CD4-positive, alpha-beta T cell treated with Interleukin-15 for 4 hours (primary cell): ENCODE measurements around the gene EFNB2.

ENCODE experiments used
- DNase-seq: peaks from one replicate; pipeline ENCODE4 v3.0.0-alpha.2; 2020; ENCODE audit warnings: low spot score

EFNB2 gene

GRCh38 chr13:106525865-106526264 is 9.6 kb downstream of the EFNB2 start:
- no peak for DNase-seq

- DNase-seq = no peak
Measured at GRCh38 chr13:106524108-106524507, 11.4 kb downstream of the EFNB2 start.

- DNase-seq = no peak
Measured at GRCh38 chr13:106523576-106523975, 11.9 kb downstream of the EFNB2 start.

- DNase-seq = no peak
Measured at GRCh38 chr13:106522898-106523525, 12.4 kb downstream of the EFNB2 start.

- DNase-seq = no peak
Measured at GRCh38 chr13:106522112-106522705, 13.3 kb downstream of the EFNB2 start.

GRCh38 chr13:106521095-106521799 is 14.2 kb downstream of the EFNB2 start:
- DNase-seq = no peak

- DNase-seq = no peak
Measured at GRCh38 chr13:106520251-106521054, 15.0 kb downstream of the EFNB2 start.

GRCh38 chr13:106518512-106518911 is 16.9 kb downstream of the EFNB2 start:
- no peak for DNase-seq

GRCh38 chr13:106517109-106517847 is 18.2 kb downstream of the EFNB2 start:
- no peak for DNase-seq

- no peak for DNase-seq
Measured at GRCh38 chr13:106515635-106516254, 19.7 kb downstream of the EFNB2 start.

GRCh38 chr13:106514928-106515634 is 20.4 kb downstream of the EFNB2 start:
- no peak for DNase-seq

GRCh38 chr13:106513025-106513983 is 22.2 kb downstream of the EFNB2 start:
- no peak for DNase-seq

- DNase-seq = no peak
Measured at GRCh38 chr13:106507560-106508274, 27.7 kb downstream of the EFNB2 start.

- no peak for DNase-seq
Measured at GRCh38 chr13:106506286-106506685, 29.2 kb downstream of the EFNB2 start.

GRCh38 chr13:106505732-106506131 is 29.7 kb downstream of the EFNB2 start:
- DNase-seq = no peak

- no peak for DNase-seq
Measured at GRCh38 chr13:106505295-106505694, 30.2 kb downstream of the EFNB2 start.

- DNase-seq = no peak
Measured at GRCh38 chr13:106503730-106504453, 31.6 kb downstream of the EFNB2 start.

GRCh38 chr13:106503272-106503671 is 32.2 kb downstream of the EFNB2 start:
- no peak for DNase-seq
